Left ventricle myocardium inferior (tissue), 1 donor: Measurements from ENCODE around the gene POMGNT2. TPM values are rescaled to one million over a fixed set of nuclear protein-coding genes. Genes with fewer than 3 reads are reported as not detected.
A peak's percentile ranks its signal among the peaks of the same experiment; 100 is the strongest.

Source experiments
- DNase-seq: peaks from one replicate; pipeline ENCODE4 v3.0.0-alpha.2; 2020
- H3K27ac ChIP-seq: fragments of 200-600 bp; replicated peaks from 2 replicates; pipeline ENCODE4 v1.8.0; 2021
- H3K27me3 ChIP-seq: fragments of 200-600 bp; 2 replicates; pipeline ENCODE4 v1.8.0; 2021; ENCODE audit warnings: low read depth
- H3K36me3 ChIP-seq: fragments of 200-600 bp; 2 replicates; pipeline ENCODE4 v1.8.0; 2021
- H3K4me1 ChIP-seq: fragments of 200-600 bp; 2 replicates; pipeline ENCODE4 v1.8.0; 2021
- H3K4me3 ChIP-seq: fragments of 200-600 bp; 2 replicates; pipeline ENCODE4 v1.8.0; 2021; ENCODE audit warnings: mild to moderate bottlenecking, moderate library complexity
- H3K9me3 ChIP-seq: fragments of 200-600 bp; replicated peaks from 2 replicates; pipeline ENCODE4 v1.8.0; 2021
- CTCF ChIP-seq: fragments of 200-600 bp; IDR thresholded peaks from 2 replicates; pipeline ENCODE4 v1.8.0; 2021; ENCODE audit warnings: antibody characterized with exemption, mild to moderate bottlenecking, borderline replicate concordance
- intact Hi-C: fragments of 100-400 bp; cut with micrococcal nuclease; formaldehyde crosslinking; loops from one replicate; pipeline ENCODE4 v1.11.0; 2022
- total RNA-seq: library from RNA; stranded (reverse); fragmentation: NEBNext Ultra II Directional; extraction: Animal tissue kit (Norgen Biotek cat#: 25700); gene quantifications from one replicate; pipeline ENCODE4 v1.2.1, GENCODE V29; 2021
- donor health status: DM: no; HTN: yes; CAD: no; lungs with severe emphysema.

Gene POMGNT2
- total RNA-seq, 1 donor from 2014 or later: 21.7 TPM

- no peak for DNase-seq
- intact Hi-C loops: no loop called here
These were observed 72.9 kb downstream of the POMGNT2 start for GRCh38 chr3:43032646-43033628.

GRCh38 chr3:43031889-43032545 is 73.9 kb downstream of the POMGNT2 start:
- H3K27me3 ChIP-seq: no peaks in the 10 kb centered on the region
- peak overlapping the region; percentile 42 for H3K27ac ChIP-seq
- no peaks in the 10 kb centered on the region for H3K9me3 ChIP-seq
- H3K4me3 ChIP-seq: no peak overlapping the region
- intact Hi-C loops: no loop called here
- DNase-seq: no peak
- no peak for TF ChIP-seq CTCF
- H3K36me3 ChIP-seq: no peaks in the 10 kb centered on the region
- no peaks in the 10 kb centered on the region for H3K4me1 ChIP-seq

More at GRCh38 chr3:43032646-43033628, 72.9 kb downstream of the POMGNT2 start:
- H3K4me3 ChIP-seq: no peak overlapping the region
- H3K9me3 ChIP-seq: no peaks in the 10 kb centered on the region
- no peak overlapping the region for H3K27ac ChIP-seq
- no peaks in the 10 kb centered on the region for H3K4me1 ChIP-seq
- no peak for TF ChIP-seq CTCF
- no peaks in the 10 kb centered on the region for H3K27me3 ChIP-seq
- no peaks in the 10 kb centered on the region for H3K36me3 ChIP-seq

- peak; percentile 41 for DNase-seq
- H3K27ac ChIP-seq: peak overlapping the region; percentile 42
These were observed 74.4 kb downstream of the POMGNT2 start for GRCh38 chr3:43031485-43031884.

GRCh38 chr3:43030162-43030935 is 75.5 kb downstream of the POMGNT2 start:
- TF ChIP-seq CTCF: no peak
- no peaks in the 10 kb centered on the region for H3K4me1 ChIP-seq
- H3K27ac ChIP-seq: no peak overlapping the region
- H3K27me3 ChIP-seq: no peaks in the 10 kb centered on the region
- no peak for DNase-seq
- no peaks in the 10 kb centered on the region for H3K9me3 ChIP-seq
- H3K36me3 ChIP-seq: no peaks in the 10 kb centered on the region
- intact Hi-C loops: no loop called here
- no peak overlapping the region for H3K4me3 ChIP-seq

More at GRCh38 chr3:43031485-43031884, 74.4 kb downstream of the POMGNT2 start:
- H3K36me3 ChIP-seq: no peaks in the 10 kb centered on the region
- no peak overlapping the region for H3K4me3 ChIP-seq
- no peaks in the 10 kb centered on the region for H3K9me3 ChIP-seq
- TF ChIP-seq CTCF: no peak
- H3K4me1 ChIP-seq: no peaks in the 10 kb centered on the region
- H3K27me3 ChIP-seq: no peaks in the 10 kb centered on the region
- intact Hi-C loops: no loop called here

Other genes with a start within 250 kb of the POMGNT2 start
- not detected for gene CYP8B1, start 230.2 kb downstream of the POMGNT2 start, total RNA-seq
- gene ZNF662, start 199.9 kb downstream of the POMGNT2 start, total RNA-seq: 2.7 TPM
- gene GASK1A, start 126.8 kb downstream of the POMGNT2 start, total RNA-seq: 1.6 TPM
- gene SNRK, start 180.5 kb upstream of the POMGNT2 start, total RNA-seq: 23.1 TPM